ENCODE measurements around the gene LAMA5.

DNA sequence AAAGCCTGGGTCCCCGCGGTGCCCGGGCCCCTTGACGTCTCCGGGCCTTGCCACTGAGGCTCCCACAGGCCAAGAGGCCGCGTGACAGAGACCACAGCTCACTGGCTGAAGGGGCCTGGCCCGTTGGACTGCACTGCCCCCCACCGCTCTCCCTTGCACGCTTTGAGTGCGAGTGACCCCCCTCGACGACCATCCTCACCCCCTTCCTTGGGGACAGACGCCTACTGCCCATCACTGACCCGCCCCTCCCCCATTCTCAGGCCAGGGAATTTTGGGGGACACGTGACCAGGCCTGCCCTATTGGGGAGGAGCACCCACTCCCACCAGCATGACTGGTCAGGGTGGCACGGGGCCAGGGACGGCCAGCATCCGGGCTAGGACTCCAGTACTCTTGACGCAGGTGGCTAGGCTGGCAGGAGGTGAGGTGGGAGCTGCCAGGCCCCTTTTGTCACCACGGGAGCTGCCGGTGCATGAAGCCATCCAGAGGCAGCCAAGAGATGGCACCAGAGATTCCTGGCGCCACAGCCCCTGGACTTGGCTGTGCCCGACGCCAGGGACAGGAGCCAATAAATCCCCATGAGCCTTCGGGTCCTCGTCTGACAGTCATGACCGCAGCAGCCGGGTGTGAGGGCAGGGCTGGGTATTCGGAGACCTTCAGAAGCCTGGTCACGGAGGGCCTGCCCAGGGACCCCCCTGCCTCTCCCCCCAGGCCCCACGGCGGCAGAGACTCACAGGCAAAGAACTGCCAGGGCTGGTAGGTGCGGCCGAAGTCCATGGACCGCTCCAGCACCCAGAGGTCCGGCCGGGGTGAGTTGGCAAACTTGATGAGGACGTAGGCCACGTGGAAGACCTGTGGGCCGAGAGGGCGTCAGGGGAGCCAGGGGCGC, 14.5 kb downstream of the LAMA5 start:
- TF ChIP-seq CTCF (IDR thresholded peaks at IDR 0.05) = peak in 4 of 6 experiments; percentile 45 to 66 (median 48)
- peak in 1 of 2 donors; percentile 35 for TF ChIP-seq POLR2A (IDR thresholded peaks at IDR 0.05)

Data from thyroid gland (tissue), 4 donors.